ENCODE results near the gene CSNK1G2.

DNA sequence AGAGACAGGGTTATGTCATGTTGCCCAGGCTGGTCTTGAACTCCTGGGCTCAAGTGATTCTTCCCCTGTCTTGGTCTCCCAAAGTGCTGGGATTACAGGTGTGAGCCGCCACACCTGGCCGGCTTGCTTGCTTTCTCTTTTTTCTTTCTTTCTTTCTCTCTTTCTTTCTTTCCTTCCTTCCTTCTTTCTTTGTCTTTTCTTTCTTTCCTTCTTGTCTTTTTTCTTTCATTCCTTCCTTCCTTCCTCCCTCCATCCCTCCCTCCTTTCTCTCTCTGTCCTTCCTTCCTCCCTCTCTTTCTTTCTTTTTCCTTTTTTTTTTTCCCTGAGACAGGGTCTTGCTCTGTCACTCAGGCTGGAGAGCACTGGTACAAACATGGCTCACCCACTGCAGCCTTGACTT is 81.3 kb downstream of the CSNK1G2 start:
- TF ChIP-seq YY1 (IDR thresholded peaks at IDR 0.05; ENCODE audit: insufficient read depth, insufficient read length) (no peak), ZNF274 (IDR thresholded peaks at IDR 0.05; ENCODE audit: low read depth, low read length) (no peak)
